Pulmonary artery endothelial cell (primary cell): ENCODE results near the gene ZBTB8A. TPM values are rescaled to one million over a fixed set of nuclear protein-coding genes. Genes with fewer than 3 reads are reported as not detected.
"Not testable (repeated sequence)": the region's sequence is repeated elsewhere in the genome, so short reads cannot be mapped to it uniquely, and the experiment has no call there.

Experiments
- DNase-seq: peaks from one replicate; pipeline ENCODE4 v3.0.0-alpha.2; 2011; ENCODE audit warnings: low read depth, low spot score
- total RNA-seq: library from RNA; depleted of rRNA; stranded (reverse); fragments of >200 nt; gene quantifications from 2 replicates; pipeline ENCODE4 v1.2.3, GENCODE V29; 2014

The ZBTB8A gene
- total RNA-seq, 1 donor from 2014 or later = 6.9 TPM

- no peak for DNase-seq
Measured at GRCh38 chr1:32619701-32620485, 80.7 kb downstream of the ZBTB8A start.

- no peak for DNase-seq
Measured at GRCh38 chr1:32622205-32622604, 83.0 kb downstream of the ZBTB8A start.

- DNase-seq = no peak
Measured at GRCh38 chr1:32622806-32623681, 83.8 kb downstream of the ZBTB8A start.

GRCh38 chr1:32623775-32624174 is 84.5 kb downstream of the ZBTB8A start:
- no peak for DNase-seq

- DNase-seq = no peak
Measured at GRCh38 chr1:32626176-32626575, 86.9 kb downstream of the ZBTB8A start.

GRCh38 chr1:32627596-32628162 is 88.5 kb downstream of the ZBTB8A start:
- DNase-seq = no peak

GRCh38 chr1:32630173-32630572 is 90.9 kb downstream of the ZBTB8A start:
- not testable (repeated sequence) for DNase-seq

- no peak for DNase-seq
Measured at GRCh38 chr1:32632829-32633228, 93.6 kb downstream of the ZBTB8A start.

GRCh38 chr1:32635508-32636277 is 96.5 kb downstream of the ZBTB8A start:
- no peak for DNase-seq

- no peak for DNase-seq
Measured at GRCh38 chr1:32636914-32637645, 97.9 kb downstream of the ZBTB8A start.

GRCh38 chr1:32639489-32640075 is 100.4 kb downstream of the ZBTB8A start:
- DNase-seq = no peak

- DNase-seq = not testable (repeated sequence)
Measured at GRCh38 chr1:32642292-32642827, 103.1 kb downstream of the ZBTB8A start.

- DNase-seq = no peak
Measured at GRCh38 chr1:32644426-32644825, 105.2 kb downstream of the ZBTB8A start.

- no peak for DNase-seq
Measured at GRCh38 chr1:32647308-32648134, 108.3 kb downstream of the ZBTB8A start.

- DNase-seq = peak; percentile 82
Measured at GRCh38 chr1:32650248-32650751, 111.1 kb downstream of the ZBTB8A start, which contains the start of gene ZBTB8OS. ZBTB8OS (minus strand) TSS chr1:32650550; CDS start chr1:32650529, 21 bp downstream.

- DNase-seq = peak; percentile 91
Measured at GRCh38 chr1:32650752-32651460, 111.7 kb downstream of the ZBTB8A start, which contains the start of gene RBBP4. RBBP4 (plus strand) TSS chr1:32651208; CDS start chr1:32651307, 99 bp downstream.

GRCh38 chr1:32651461-32652073 is 112.3 kb downstream of the ZBTB8A start:
- no peak for DNase-seq
